CD4-positive, alpha-beta T cell treated with Interleukin-17A for 4 hours (primary cell): ENCODE data around the gene ESR1.
"Not testable (repeated sequence)": the region's sequence is repeated elsewhere in the genome, so short reads cannot be mapped to it uniquely, and the experiment has no call there.

Source experiments
- DNase-seq: peaks from one replicate; pipeline ENCODE4 v3.0.0-alpha.2; 2020; ENCODE audit warnings: mixed read lengths

ESR1 gene

GRCh38 chr6:151814614-151815013, 7.1 kb downstream of the ESR1 start:
- DNase-seq, result no peak

GRCh38 chr6:151822252-151823111, 15.0 kb downstream of the ESR1 start:
- DNase-seq, result no peak

- DNase-seq, result no peak
These were observed 19.1 kb downstream of the ESR1 start for GRCh38 chr6:151826517-151827142.

- DNase-seq, result no peak
These were observed 25.2 kb downstream of the ESR1 start for GRCh38 chr6:151832710-151833109.

- no peak for DNase-seq
These were observed 27.9 kb downstream of the ESR1 start for GRCh38 chr6:151835396-151835795.

GRCh38 chr6:151837223-151837622, 29.7 kb downstream of the ESR1 start:
- no peak for DNase-seq

- no peak for DNase-seq
These were observed 35.3 kb downstream of the ESR1 start for GRCh38 chr6:151842816-151843215.

- no peak for DNase-seq
These were observed 39.6 kb downstream of the ESR1 start for GRCh38 chr6:151847064-151847463.

GRCh38 chr6:151850479-151851003, 43.1 kb downstream of the ESR1 start:
- no peak for DNase-seq

- DNase-seq, result no peak
These were observed 50.8 kb downstream of the ESR1 start for GRCh38 chr6:151858294-151858693.

GRCh38 chr6:151862461-151862860, 55.0 kb downstream of the ESR1 start:
- DNase-seq, result no peak

- not testable (repeated sequence) for DNase-seq
These were observed 59.9 kb downstream of the ESR1 start for GRCh38 chr6:151867361-151867869.

GRCh38 chr6:151869345-151869744, 61.9 kb downstream of the ESR1 start:
- no peak for DNase-seq

- no peak for DNase-seq
These were observed 62.3 kb downstream of the ESR1 start for GRCh38 chr6:151869787-151870186.

GRCh38 chr6:151870375-151870774, 62.9 kb downstream of the ESR1 start:
- DNase-seq, result no peak

- DNase-seq, result no peak
These were observed 68.0 kb downstream of the ESR1 start for GRCh38 chr6:151875524-151875923.

- DNase-seq, result no peak
These were observed 68.6 kb downstream of the ESR1 start for GRCh38 chr6:151876122-151876521.

- DNase-seq, result no peak
These were observed 70.0 kb downstream of the ESR1 start for GRCh38 chr6:151877458-151877857.

GRCh38 chr6:151881231-151881630, 73.7 kb downstream of the ESR1 start:
- no peak for DNase-seq

- no peak for DNase-seq
These were observed 74.7 kb downstream of the ESR1 start for GRCh38 chr6:151882206-151882605.

- no peak for DNase-seq
These were observed 77.8 kb downstream of the ESR1 start for GRCh38 chr6:151885234-151885633.

GRCh38 chr6:151891524-151891923, 84.0 kb downstream of the ESR1 start:
- no peak for DNase-seq

- DNase-seq, result not testable (repeated sequence)
These were observed 86.9 kb downstream of the ESR1 start for GRCh38 chr6:151894426-151894825.

- not testable (repeated sequence) for DNase-seq
These were observed 91.7 kb downstream of the ESR1 start for GRCh38 chr6:151899221-151899620.
